Keratinocyte (primary cell): ENCODE data around the gene KLK11. TPM values are rescaled to one million over a fixed set of nuclear protein-coding genes. Genes with fewer than 3 reads are reported as not detected.

Experiments used
- DNase-seq: peaks from one replicate; pipeline ENCODE4 v3.0.0-alpha.2; 2011; ENCODE audit warnings: low read depth, missing footprints, low spot score
- FAIRE-seq: peaks from 2 replicates; lab custom pipeline; 2011; peaks lifted over from hg19 to GRCh38; lab: Jason Lieb, UNC
- H2AFZ ChIP-seq: 2 replicates; pipeline ENCODE4 v1.6.0; 2012; ENCODE audit warnings: low read length, control low read depth, inconsistent platforms; ENCODE audit not compliant: control insufficient read depth
- H3K27ac ChIP-seq: 2 replicates; pipeline ENCODE4 v1.5.1; 2011; ENCODE audit warnings: low read length; ENCODE audit not compliant: control insufficient read depth, insufficient read depth
- H3K27me3 ChIP-seq: 3 replicates; pipeline ENCODE4 v1.6.0; 2011; ENCODE audit warnings: low read length; ENCODE audit not compliant: control insufficient read depth, insufficient read depth; ENCODE audit errors: extremely low read depth
- H3K36me3 ChIP-seq, 2 experiments: 2 replicates in 1 of 2; 3 replicates in 1 of 2; pipeline ENCODE4 v1.5.1; 2011; ENCODE audit warnings: low read length in 2 of 2, mild to moderate bottlenecking in 1 of 2; ENCODE audit not compliant: control insufficient read depth in 2 of 2, insufficient read depth in 2 of 2; ENCODE audit errors: extremely low read depth in 1 of 2
- H3K4me1 ChIP-seq: 3 replicates; pipeline ENCODE4 v1.5.1; 2011; ENCODE audit warnings: low read length; ENCODE audit not compliant: control insufficient read depth, insufficient read depth; ENCODE audit errors: extremely low read depth
- H3K4me2 ChIP-seq: 3 replicates; pipeline ENCODE4 v1.6.0; 2011; ENCODE audit warnings: low read depth, low read length; ENCODE audit not compliant: control insufficient read depth, insufficient read depth; ENCODE audit errors: extremely low read depth
- H3K4me3 ChIP-seq, 3 experiments: fragments of 200-600 bp in 1 of 3; sonication (generic) in 1 of 3; 2 replicates in 2 of 3; 3 replicates in 1 of 3; pipeline ENCODE4 v1.5.1; 2011 to 2016; ENCODE audit warnings: low read length in 3 of 3, mild to moderate bottlenecking in 3 of 3, control low read depth in 2 of 3, inconsistent platforms in 1 of 3, low read depth in 1 of 3, mixed read lengths in 1 of 3, mixed run types in 1 of 3, moderate library complexity in 1 of 3; ENCODE audit not compliant: control insufficient read depth in 2 of 3, insufficient read depth in 2 of 3; ENCODE audit errors: extremely low read depth in 1 of 3
- H3K79me2 ChIP-seq: 2 replicates; pipeline ENCODE4 v1.6.0; 2012; ENCODE audit warnings: low read length; ENCODE audit not compliant: control insufficient read depth, insufficient read depth
- H3K9ac ChIP-seq: 3 replicates; pipeline ENCODE4 v1.6.0; 2011; ENCODE audit warnings: low read length; ENCODE audit not compliant: control insufficient read depth, insufficient read depth; ENCODE audit errors: extremely low read depth
- H3K9me1 ChIP-seq: 3 replicates; pipeline ENCODE4 v1.6.0; 2011; ENCODE audit warnings: low read length; ENCODE audit not compliant: control insufficient read depth, insufficient read depth; ENCODE audit errors: extremely low read depth
- H3K9me3 ChIP-seq: 2 replicates; pipeline ENCODE4 v1.5.1; 2012; ENCODE audit warnings: low read depth, low read length; ENCODE audit not compliant: control insufficient read depth
- H4K20me1 ChIP-seq: 3 replicates; pipeline ENCODE4 v1.6.0; 2011; ENCODE audit warnings: low read length; ENCODE audit not compliant: control insufficient read depth, insufficient read depth; ENCODE audit errors: extremely low read depth
- CTCF ChIP-seq, 3 experiments: IDR thresholded peaks in 1 of 3; conservative IDR thresholded peaks in 1 of 3; optimal IDR thresholded peaks in 1 of 3; 2 replicates in 2 of 3; 3 replicates in 1 of 3; pipeline versions ENCODE3 to v1.5.1; 2011; ENCODE audit warnings: low read length in 3 of 3, mild to moderate bottlenecking in 3 of 3, moderate library complexity in 2 of 3, control low read depth in 1 of 3, inconsistent platforms in 1 of 3; ENCODE audit not compliant: insufficient read depth in 2 of 3; ENCODE audit errors: extremely low read depth in 1 of 3
- EZH2 ChIP-seq: IDR thresholded peaks from one replicate; pipeline ENCODE4 v1.6.1; 2012; ENCODE audit warnings: inconsistent platforms, mild to moderate bottlenecking, low read length, moderate library complexity
- dilution Hi-C: fragments of 300-500 bp; cut with MboI; formaldehyde crosslinking; loops from one replicate; pipeline ENCODE4 v1.7.0; 2020; ENCODE audit warnings: low sequenced_read_pairs; ENCODE audit not compliant: extremely low pct_ligation_motif_present
- polyA plus RNA-seq, 5 experiments: library from polyadenylated mRNA; depleted of rRNA in 3 of 5; stranded (reverse) in 3 of 5; stranded (forward) in 1 of 5; unstranded in 1 of 5; fragments of >200 nt; gene quantifications; 1 replicate in 1 of 5; 2 replicates in 3 of 5; 3 replicates in 1 of 5; pipeline versions ENCODE4 v1.2.1 to v1.2.3, GENCODE V29; 2011 to 2012; ENCODE audit warnings: missing spikeins in 2 of 5, low read depth in 1 of 5, low replicate concordance in 1 of 5

KLK11 gene
- polyA plus RNA-seq, 1 donor (not counting 4 experiments of a cell fraction or from before 2014, with no cell fraction given): 18.0 TPM

GRCh38 chr19:50998061-50998460 lies 28.4 kb downstream of the KLK11 start:
- Histone ChIP-seq H4K20me1 (no peaks in the 10 kb centered on the region), H3K36me3 (peaks cover 2 to 6% of the 10 kb centered on the region in 2 experiments), H3K79me2 (peaks cover 14% of the 10 kb centered on the region), H3K4me1 (peaks cover 39% of the 10 kb centered on the region), H3K9ac (no peak overlapping the region), H2AFZ (no peak overlapping the region), H3K27ac (no peak overlapping the region), H3K4me2 (no peak overlapping the region), H3K9me3 (no peaks in the 10 kb centered on the region), H3K4me3 (no peak overlapping the region), H3K27me3 (no peaks in the 10 kb centered on the region), H3K9me1 (no peaks in the 10 kb centered on the region)
- dilution Hi-C loops: no loop called here
- FAIRE-seq: no peak
- TF ChIP-seq EZH2 (no peak), CTCF (optimal IDR thresholded peaks at IDR 0.05 in 1 of 3, IDR thresholded peaks at IDR 0.05 in 1 of 3, conservative IDR thresholded peaks at IDR 0.05 in 1 of 3; ENCODE audit: extremely low read depth in 1 of 3, insufficient read depth in 2 of 3, low read length in 3 of 3) (no peak)
- DNase-seq: no peak

- DNase-seq: no peak
- dilution Hi-C loops: no loop called here
Measured at GRCh38 chr19:50994129-50994528, 32.3 kb downstream of the KLK11 start.

More at GRCh38 chr19:50994129-50994528, 32.3 kb downstream of the KLK11 start:
- H3K4me2 ChIP-seq: no peak overlapping the region
- H3K9me1 ChIP-seq: no peaks in the 10 kb centered on the region
- FAIRE-seq: peak; percentile 71
- H3K27ac ChIP-seq: no peak overlapping the region
- H3K4me1 ChIP-seq: peaks cover 24% of the 10 kb centered on the region
- no peaks in the 10 kb centered on the region for H3K27me3 ChIP-seq
- H3K9ac ChIP-seq: no peak overlapping the region
- no peaks in the 10 kb centered on the region for H3K9me3 ChIP-seq
- no peak overlapping the region for H2AFZ ChIP-seq
- H4K20me1 ChIP-seq: no peaks in the 10 kb centered on the region
- no peak overlapping the region for H3K4me3 ChIP-seq
- TF ChIP-seq CTCF (optimal IDR thresholded peaks at IDR 0.05 in 1 of 3, IDR thresholded peaks at IDR 0.05 in 1 of 3, conservative IDR thresholded peaks at IDR 0.05 in 1 of 3; ENCODE audit: extremely low read depth in 1 of 3, insufficient read depth in 2 of 3, low read length in 3 of 3) (no peak), EZH2 (no peak)
- H3K79me2 ChIP-seq: no peaks in the 10 kb centered on the region
- peaks cover 0 to 2% of the 10 kb centered on the region in 2 experiments for H3K36me3 ChIP-seq
